IMR-90 (cell line): ENCODE measurements around the gene TCERG1. TPM values are rescaled to one million over a fixed set of nuclear protein-coding genes. Genes with fewer than 3 reads are reported as not detected.

Experiments used
- ATAC-seq: fragments of 200-7000 bp; cut with Tn5 transposase; 2 replicates; pipeline ENCODE4 v1.9.1; 2020; ENCODE audit warnings: low read depth, mild to moderate bottlenecking, moderate library complexity
- BruUV-seq: library from RNA; stranded (reverse); fragments of 400-500 nt; replicated peaks from 2 replicates; lab custom pipeline; 2021; lab: Mats Ljungman, UMichigan
- CTCF ChIA-PET: fragments of 300-600 bp; formaldehyde crosslinking; extraction: SDS; loops from one replicate; lab custom pipeline; 2021; ENCODE audit warnings: antibody characterized with exemption; lab: Yijun Ruan, JAX
- POLR2A ChIA-PET: fragments of 300-600 bp; sonication (Branson Sonifier 250); formaldehyde crosslinking; loops from one replicate; lab custom pipeline; 2022; ENCODE audit warnings: antibody characterized with exemption; ENCODE audit not compliant: unreplicated experiment; lab: Charles Lee
- DNase-seq: peaks from one replicate; pipeline ENCODE4 v3.0.0; 2013
- H2AFZ ChIP-seq: replicated peaks from 2 replicates; pipeline ENCODE3; 2013; ENCODE audit warnings: low read length, mild to moderate bottlenecking; ENCODE audit not compliant: poor library complexity
- H2AK5ac ChIP-seq: 2 replicates; pipeline ENCODE4 v1.6.1; 2013; ENCODE audit warnings: low read depth, low read length, inconsistent platforms
- H2AK9ac ChIP-seq: replicated peaks from 2 replicates; pipeline ENCODE3; 2013; ENCODE audit warnings: mild to moderate bottlenecking, low read depth, low read length, moderate library complexity; ENCODE audit not compliant: poor library complexity
- H2BK120ac ChIP-seq: 2 replicates; pipeline ENCODE4 v1.6.1; 2013; ENCODE audit warnings: low read depth, low read length, inconsistent platforms
- H2BK15ac ChIP-seq: 3 replicates; pipeline ENCODE4 v1.6.1; 2013; ENCODE audit warnings: low read depth, low read length, inconsistent platforms
- H2BK20ac ChIP-seq: 2 replicates; pipeline ENCODE4 v1.6.1; 2013; ENCODE audit warnings: low read depth, mild to moderate bottlenecking, inconsistent platforms, low read length, moderate library complexity
- H2BK5ac ChIP-seq: 2 replicates; pipeline ENCODE4 v1.6.1; 2013; ENCODE audit warnings: mild to moderate bottlenecking, low read depth, low read length, inconsistent platforms; ENCODE audit not compliant: poor library complexity, severe bottlenecking
- H3K14ac ChIP-seq: replicated peaks from 2 replicates; pipeline ENCODE4 v1.6.1; 2013; ENCODE audit warnings: low read depth, low read length, inconsistent platforms
- H3K18ac ChIP-seq: 2 replicates; pipeline ENCODE4 v1.6.1; 2013; ENCODE audit warnings: low read depth, low read length, control low read depth
- H3K23ac ChIP-seq: 2 replicates; pipeline ENCODE4 v1.6.1; 2013; ENCODE audit warnings: low read depth, low read length, inconsistent platforms
- H3K27ac ChIP-seq: 2 replicates; pipeline ENCODE4 v1.5.1; 2013; ENCODE audit warnings: mild to moderate bottlenecking, control low read depth, low read length; ENCODE audit not compliant: insufficient read depth
- H3K27me3 ChIP-seq: 2 replicates; pipeline ENCODE4 v1.6.1; 2013; ENCODE audit warnings: low read length; ENCODE audit not compliant: control insufficient read depth, insufficient read depth
- H3K36me3 ChIP-seq: 2 replicates; pipeline ENCODE4 v1.6.1; 2013; ENCODE audit warnings: low read length, mixed read lengths; ENCODE audit not compliant: control insufficient read depth, insufficient read depth
- H3K4ac ChIP-seq: 2 replicates; pipeline ENCODE4 v1.6.1; 2013; ENCODE audit warnings: low read depth, low read length, inconsistent platforms
- H3K4me1 ChIP-seq: 2 replicates; pipeline ENCODE4 v1.6.1; 2013; ENCODE audit warnings: low read length, mixed read lengths; ENCODE audit not compliant: control insufficient read depth, insufficient read depth
- H3K4me2 ChIP-seq: 2 replicates; pipeline ENCODE4 v1.6.1; 2013; ENCODE audit warnings: low read depth, mild to moderate bottlenecking, control low read depth, low read length, moderate library complexity
- H3K4me3 ChIP-seq: 2 replicates; pipeline ENCODE4 v1.5.1; 2013; ENCODE audit warnings: low read depth, mild to moderate bottlenecking, control low read depth, low read length, moderate library complexity; ENCODE audit not compliant: insufficient read depth
- H3K56ac ChIP-seq: 2 replicates; pipeline ENCODE4 v1.6.1; 2013; ENCODE audit warnings: low read length, inconsistent platforms; ENCODE audit not compliant: insufficient read depth; ENCODE audit errors: extremely low read depth
- H3K79me1 ChIP-seq, 2 experiments: 2 replicates each; pipeline ENCODE4 v1.6.1; 2013; ENCODE audit warnings: low read length in 2 of 2, inconsistent platforms in 1 of 2, low read depth in 1 of 2
- H3K9ac ChIP-seq: 2 replicates; pipeline ENCODE4 v1.6.1; 2013; ENCODE audit warnings: low read depth, low read length, control low read depth
- H3K9me1 ChIP-seq: 2 replicates; pipeline ENCODE4 v1.6.1; 2013; ENCODE audit warnings: low read length, inconsistent platforms; ENCODE audit not compliant: insufficient read depth
- H3K9me3 ChIP-seq: 2 replicates; pipeline ENCODE4 v1.6.1; 2013; ENCODE audit warnings: low read length; ENCODE audit not compliant: control insufficient read depth, insufficient read depth
- H4K20me1 ChIP-seq: 2 replicates; pipeline ENCODE4 v1.6.1; 2013; ENCODE audit warnings: low read length, inconsistent platforms; ENCODE audit not compliant: insufficient read depth
- H4K5ac ChIP-seq: 2 replicates; pipeline ENCODE4 v1.6.1; 2013; ENCODE audit warnings: mild to moderate bottlenecking, low read depth, low read length, control low read depth
- H4K8ac ChIP-seq, 2 experiments: 2 replicates each; pipeline ENCODE4 v1.6.1; 2013; ENCODE audit warnings: low read depth in 2 of 2, low read length in 2 of 2, control low read depth in 1 of 2, inconsistent platforms in 1 of 2
- H4K91ac ChIP-seq: 2 replicates; pipeline ENCODE4 v1.6.1; 2013; ENCODE audit warnings: low read depth, low read length, inconsistent platforms; ENCODE audit not compliant: insufficient read depth
- BHLHE40 ChIP-seq: fragments of 150-350 bp; IDR thresholded peaks from 2 replicates; pipeline ENCODE4 v1.6.1; 2016; ENCODE audit warnings: mild to moderate bottlenecking, low read depth, low read length
- CEBPB ChIP-seq: IDR thresholded peaks from 2 replicates; pipeline ENCODE4 v1.6.1; 2012; ENCODE audit warnings: low read depth, low read length, improper control_type of control experiment
- CHD1 ChIP-seq: IDR thresholded peaks from 2 replicates; pipeline ENCODE4 v1.6.1; 2012; ENCODE audit warnings: low read depth, low read length, improper control_type of control experiment
- FOS ChIP-seq: fragments of 150-350 bp; IDR thresholded peaks from 2 replicates; pipeline ENCODE4 v1.6.1; 2016; ENCODE audit warnings: low read depth, low read length
- MAFK ChIP-seq: IDR thresholded peaks from 2 replicates; pipeline ENCODE4 v1.6.1; 2012; ENCODE audit warnings: low read depth, low read length, improper control_type of control experiment
- MAZ ChIP-seq: IDR thresholded peaks from 2 replicates; pipeline ENCODE4 v1.6.1; 2012; ENCODE audit warnings: low read depth, mild to moderate bottlenecking, low read length, improper control_type of control experiment, moderate library complexity, borderline replicate concordance
- MXI1 ChIP-seq: IDR thresholded peaks from 2 replicates; pipeline ENCODE4 v1.6.1; 2012; ENCODE audit warnings: low read depth, mild to moderate bottlenecking, low read length, moderate library complexity, borderline replicate concordance
- NFE2L2 ChIP-seq: fragments of 150-350 bp; IDR thresholded peaks from 2 replicates; pipeline ENCODE4 v1.6.1; 2016; ENCODE audit warnings: low read depth, mild to moderate bottlenecking, low read length
- POLR2A ChIP-seq: IDR thresholded peaks from 2 replicates; pipeline ENCODE4 v1.6.1; 2012; ENCODE audit warnings: mild to moderate bottlenecking, low read depth, low read length
- RAD21 ChIP-seq: IDR thresholded peaks from 2 replicates; pipeline ENCODE4 v1.6.1; 2012; ENCODE audit warnings: low read length, improper control_type of control experiment
- RCOR1 ChIP-seq: IDR thresholded peaks from 2 replicates; pipeline ENCODE4 v1.6.1; 2012; ENCODE audit warnings: mild to moderate bottlenecking, low read length, improper control_type of control experiment; ENCODE audit not compliant: insufficient replicate concordance
- RFX5 ChIP-seq: IDR thresholded peaks from 2 replicates; pipeline ENCODE4 v1.8.0; 2012; ENCODE audit warnings: low read depth, mild to moderate bottlenecking, low read length, moderate library complexity
- SMC3 ChIP-seq: fragments of 150-350 bp; IDR thresholded peaks from 2 replicates; pipeline ENCODE4 v1.6.1; 2016; ENCODE audit warnings: low read depth, mild to moderate bottlenecking, antibody characterized with exemption, low read length, moderate library complexity
- USF2 ChIP-seq: fragments of 150-350 bp; IDR thresholded peaks from 2 replicates; pipeline ENCODE4 v1.6.1; 2017; ENCODE audit warnings: mild to moderate bottlenecking, antibody characterized with exemption, low read length, low read depth
- WGBS, 2 experiments: methylation state at CpG; one replicate each; pipeline versions ENCODE4 v1.1.5 to v1.1.7; 2013; ENCODE audit warnings: missing lambda C conversion rate in 2 of 2; ENCODE audit not compliant: insufficient read length in 1 of 2; ENCODE audit errors: extremely low coverage in 2 of 2; 5-methylcytosine and 5-hydroxymethylcytosine counted together
- dilution Hi-C: fragments of 300-500 bp; cut with HindIII; formaldehyde crosslinking; loops from one replicate; pipeline ENCODE4 v1.14.3; 2018; ENCODE audit warnings: low sequenced_read_pairs; ENCODE audit not compliant: unreplicated experiment
- in situ Hi-C: fragments of 300-500 bp; cut with MboI; formaldehyde crosslinking; loops from 3 replicates; pipeline ENCODE4 v1.14.3; 2019; ENCODE audit warnings: low sequenced_read_pairs, inconsistent platforms, mixed read lengths
- intact Hi-C: fragments of 100-400 bp; cut with micrococcal nuclease; formaldehyde crosslinking; loops from 2 replicates; pipeline ENCODE4 v1.10.0; 2022
- polyA plus RNA-seq, 3 experiments: library from polyadenylated mRNA; depleted of rRNA; stranded (reverse); fragments of >200 nt; gene quantifications; 2 replicates each; pipeline ENCODE4 v1.2.3, GENCODE V29; 2012; ENCODE audit warnings: low replicate concordance in 1 of 3
- total RNA-seq: library from RNA; depleted of rRNA; stranded (reverse); fragments of >200 nt; gene quantifications from 2 replicates; pipeline ENCODE4 v1.2.3, GENCODE V29; 2012
- TF ChIP-seq, protein P1 (sequence below): conservative IDR thresholded peaks from 2 replicates; pipeline ENCODE4 v1.5.1; 2012; ENCODE audit warnings: mild to moderate bottlenecking, low read depth, low read length, improper control_type of control experiment
- TF ChIP-seq, protein P2 (sequence below): fragments of 150-350 bp; IDR thresholded peaks from 2 replicates; pipeline ENCODE4 v1.6.1; 2016; ENCODE audit warnings: low read depth, mild to moderate bottlenecking, low read length, moderate library complexity, borderline replicate concordance

The TCERG1 gene
- total and polyA plus RNA-seq, 2 of the 4 experiments (the other 2 are of a cell fraction) = 21.9 to 44.7 TPM

- no peaks in the 10 kb centered on the region for H3K79me1 ChIP-seq
- no peak overlapping the region for H4K8ac ChIP-seq
- TF ChIP-seq CEBPB (no peak), MXI1 (no peak), BHLHE40 (no peak), SMC3 (no peak), MAFK (no peak), POLR2A (no peak), CHD1 (no peak), MAZ (no peak), RAD21 (no peak), USF2 (no peak), FOS (no peak), RCOR1 (no peak), RFX5 (no peak), NFE2L2 (no peak)
- TF ChIP-seq, protein P1, sequence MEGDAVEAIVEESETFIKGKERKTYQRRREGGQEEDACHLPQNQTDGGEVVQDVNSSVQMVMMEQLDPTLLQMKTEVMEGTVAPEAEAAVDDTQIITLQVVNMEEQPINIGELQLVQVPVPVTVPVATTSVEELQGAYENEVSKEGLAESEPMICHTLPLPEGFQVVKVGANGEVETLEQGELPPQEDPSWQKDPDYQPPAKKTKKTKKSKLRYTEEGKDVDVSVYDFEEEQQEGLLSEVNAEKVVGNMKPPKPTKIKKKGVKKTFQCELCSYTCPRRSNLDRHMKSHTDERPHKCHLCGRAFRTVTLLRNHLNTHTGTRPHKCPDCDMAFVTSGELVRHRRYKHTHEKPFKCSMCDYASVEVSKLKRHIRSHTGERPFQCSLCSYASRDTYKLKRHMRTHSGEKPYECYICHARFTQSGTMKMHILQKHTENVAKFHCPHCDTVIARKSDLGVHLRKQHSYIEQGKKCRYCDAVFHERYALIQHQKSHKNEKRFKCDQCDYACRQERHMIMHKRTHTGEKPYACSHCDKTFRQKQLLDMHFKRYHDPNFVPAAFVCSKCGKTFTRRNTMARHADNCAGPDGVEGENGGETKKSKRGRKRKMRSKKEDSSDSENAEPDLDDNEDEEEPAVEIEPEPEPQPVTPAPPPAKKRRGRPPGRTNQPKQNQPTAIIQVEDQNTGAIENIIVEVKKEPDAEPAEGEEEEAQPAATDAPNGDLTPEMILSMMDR = no peak
- TF ChIP-seq, protein P2, sequence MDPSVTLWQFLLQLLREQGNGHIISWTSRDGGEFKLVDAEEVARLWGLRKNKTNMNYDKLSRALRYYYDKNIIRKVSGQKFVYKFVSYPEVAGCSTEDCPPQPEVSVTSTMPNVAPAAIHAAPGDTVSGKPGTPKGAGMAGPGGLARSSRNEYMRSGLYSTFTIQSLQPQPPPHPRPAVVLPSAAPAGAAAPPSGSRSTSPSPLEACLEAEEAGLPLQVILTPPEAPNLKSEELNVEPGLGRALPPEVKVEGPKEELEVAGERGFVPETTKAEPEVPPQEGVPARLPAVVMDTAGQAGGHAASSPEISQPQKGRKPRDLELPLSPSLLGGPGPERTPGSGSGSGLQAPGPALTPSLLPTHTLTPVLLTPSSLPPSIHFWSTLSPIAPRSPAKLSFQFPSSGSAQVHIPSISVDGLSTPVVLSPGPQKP = no peak
- dilution Hi-C loops (no loop called here), intact Hi-C loops (no loop called here), in situ Hi-C loops (no loop called here)
- H3K56ac ChIP-seq = no peak overlapping the region
- no peak overlapping the region for H3K4ac ChIP-seq
- CTCF ChIA-PET = interaction anchor here (1.5 kb wide), 1 partner anchor 17 kb away, joined by 6 read pairs; no protein-coding TSS in a partner anchor
- no peak overlapping the region for H3K4me2 ChIP-seq
- H3K9me1 ChIP-seq = no peaks in the 10 kb centered on the region; the same call in 1 of the 2 replicates
- H2BK15ac ChIP-seq = no peak overlapping the region
- H3K14ac ChIP-seq = no peak overlapping the region
- no peak for ATAC-seq
- no peak overlapping the region for H3K9ac ChIP-seq
- no peak overlapping the region for H3K18ac ChIP-seq
- H2AFZ ChIP-seq = no peak overlapping the region
- H4K5ac ChIP-seq = no peak overlapping the region
- no peaks in the 10 kb centered on the region for H3K36me3 ChIP-seq
- BruUV-seq = no TSS peak
- H2BK20ac ChIP-seq = no peak overlapping the region
- no peaks in the 10 kb centered on the region for H3K9me3 ChIP-seq
- H2BK120ac ChIP-seq = no peak overlapping the region
- H2BK5ac ChIP-seq = no peak overlapping the region
- no CpG with 5 or more reads among the region's 10 CpGs for WGBS, 2 experiments
- H4K91ac ChIP-seq = no peak overlapping the region
- POLR2A ChIA-PET = no interaction called here
- H3K4me3 ChIP-seq = no peak overlapping the region
- H3K27me3 ChIP-seq = no peaks in the 10 kb centered on the region
- no peaks in the 10 kb centered on the region for H4K20me1 ChIP-seq
- no peak overlapping the region for H3K27ac ChIP-seq
- no peak for DNase-seq
- H3K23ac ChIP-seq = no peak overlapping the region
- no peaks in the 10 kb centered on the region for H3K4me1 ChIP-seq
- H2AK9ac ChIP-seq = no peak overlapping the region
- H2AK5ac ChIP-seq = no peak overlapping the region
Measured at GRCh38 chr5:146515473-146516150, 68.5 kb downstream of the TCERG1 start.
